SJCRH30 (cell line): ENCODE data around the gene DISC1. TPM values are rescaled to one million over a fixed set of nuclear protein-coding genes. Genes with fewer than 3 reads are reported as not detected.

Experiments
- DNase-seq, 2 experiments: peaks; one replicate each; pipeline ENCODE4 v3.0.0-alpha.2; 2015 to 2020
- H3K27ac ChIP-seq: fragments of 250-450 bp; sonication (Bioruptor Pico); 2 replicates; pipeline ENCODE4 v1.5.1; 2020; ENCODE audit warnings: mild to moderate bottlenecking, moderate library complexity
- H3K27me3 ChIP-seq: fragments of 250-450 bp; sonication (Bioruptor Pico); 2 replicates; pipeline ENCODE4 v1.5.1; 2020; ENCODE audit warnings: mild to moderate bottlenecking, moderate library complexity
- H3K36me3 ChIP-seq: fragments of 250-450 bp; sonication (Bioruptor Pico); 2 replicates; pipeline ENCODE4 v1.5.1; 2020; ENCODE audit warnings: mild to moderate bottlenecking, moderate library complexity
- H3K4me1 ChIP-seq: fragments of 250-450 bp; sonication (Bioruptor Pico); 2 replicates; pipeline ENCODE4 v1.5.1; 2020; ENCODE audit warnings: mild to moderate bottlenecking, moderate library complexity
- H3K4me3 ChIP-seq: fragments of 250-450 bp; sonication (Bioruptor Pico); 2 replicates; pipeline ENCODE4 v1.5.1; 2020; ENCODE audit warnings: mild to moderate bottlenecking, moderate library complexity
- H3K9me3 ChIP-seq: fragments of 250-450 bp; sonication (Bioruptor Pico); replicated peaks from 2 replicates; pipeline ENCODE4 v1.5.1; 2020; ENCODE audit warnings: mild to moderate bottlenecking, moderate library complexity
- total RNA-seq: library from RNA; depleted of rRNA; stranded (reverse); fragments of >200 nt; shearing (Covaris generic); gene quantifications from 2 replicates; pipeline ENCODE4 v1.2.3, GENCODE V29; 2014

Gene DISC1
- total RNA-seq, 1 experiment from 2014 or later: 5.3 TPM

- Histone ChIP-seq H3K4me3 (no peak overlapping the region), H3K36me3 (no peaks in the 10 kb centered on the region), H3K4me1 (peaks cover under 1% of the 10 kb centered on the region; the same call in 1 of the 2 replicates), H3K27me3 (no peaks in the 10 kb centered on the region), H3K27ac (no peak overlapping the region), H3K9me3 (no peaks in the 10 kb centered on the region)
- DNase-seq: no peak
Measured at GRCh38 chr1:231861541-231862481, 235.2 kb downstream of the DISC1 start.

GRCh38 chr1:231862611-231863010 is 236.0 kb downstream of the DISC1 start:
- Histone ChIP-seq H3K27me3 (no peaks in the 10 kb centered on the region), H3K4me1 (peaks cover 7% of the 10 kb centered on the region), H3K27ac (no peak overlapping the region), H3K4me3 (no peak overlapping the region), H3K9me3 (no peaks in the 10 kb centered on the region), H3K36me3 (no peaks in the 10 kb centered on the region)
- DNase-seq: no peak

- Histone ChIP-seq H3K27me3 (no peaks in the 10 kb centered on the region), H3K36me3 (no peaks in the 10 kb centered on the region), H3K4me1 (peaks cover 11% of the 10 kb centered on the region), H3K27ac (no peak overlapping the region), H3K4me3 (no peak overlapping the region), H3K9me3 (no peaks in the 10 kb centered on the region)
- DNase-seq: no peak
Measured at GRCh38 chr1:231865331-231865730, 238.7 kb downstream of the DISC1 start.

- H3K4me3 ChIP-seq: no peak overlapping the region
- no peaks in the 10 kb centered on the region for H3K9me3 ChIP-seq
- no peaks in the 10 kb centered on the region for H3K36me3 ChIP-seq
- no peaks in the 10 kb centered on the region for H3K27me3 ChIP-seq
- DNase-seq: peak; percentile 44 to 85
- H3K4me1 ChIP-seq: peaks cover 11% of the 10 kb centered on the region
- no peak overlapping the region for H3K27ac ChIP-seq
Measured at GRCh38 chr1:231866392-231867331, 240.1 kb downstream of the DISC1 start.

- Histone ChIP-seq H3K9me3 (no peaks in the 10 kb centered on the region), H3K36me3 (no peaks in the 10 kb centered on the region), H3K27ac (no peak overlapping the region), H3K4me1 (peaks cover 11% of the 10 kb centered on the region), H3K27me3 (no peaks in the 10 kb centered on the region), H3K4me3 (no peak overlapping the region)
- DNase-seq: peak in 1 of 2 experiments; percentile 22
Measured at GRCh38 chr1:231867607-231868006, 241.0 kb downstream of the DISC1 start.

- H3K27ac ChIP-seq: no peak overlapping the region
- H3K36me3 ChIP-seq: no peaks in the 10 kb centered on the region
- no peak for DNase-seq
- no peaks in the 10 kb centered on the region for H3K27me3 ChIP-seq
- peaks cover 11% of the 10 kb centered on the region for H3K4me1 ChIP-seq
- H3K4me3 ChIP-seq: no peak overlapping the region
- H3K9me3 ChIP-seq: no peaks in the 10 kb centered on the region
Measured at GRCh38 chr1:231869364-231869763, 242.8 kb downstream of the DISC1 start.

GRCh38 chr1:231871471-231871870 is 244.9 kb downstream of the DISC1 start:
- DNase-seq: no peak
- H3K9me3 ChIP-seq: no peaks in the 10 kb centered on the region
- H3K27me3 ChIP-seq: no peaks in the 10 kb centered on the region
- no peak overlapping the region for H3K4me3 ChIP-seq
- H3K36me3 ChIP-seq: no peaks in the 10 kb centered on the region
- H3K4me1 ChIP-seq: peaks cover 11% of the 10 kb centered on the region
- H3K27ac ChIP-seq: no peak overlapping the region

GRCh38 chr1:231871878-231872277 is 245.3 kb downstream of the DISC1 start:
- no peaks in the 10 kb centered on the region for H3K36me3 ChIP-seq
- H3K27me3 ChIP-seq: no peaks in the 10 kb centered on the region
- H3K4me1 ChIP-seq: peaks cover 10% of the 10 kb centered on the region
- H3K27ac ChIP-seq: no peak overlapping the region
- no peaks in the 10 kb centered on the region for H3K9me3 ChIP-seq
- H3K4me3 ChIP-seq: no peak overlapping the region
- DNase-seq: no peak

- no peaks in the 10 kb centered on the region for H3K36me3 ChIP-seq
- DNase-seq: no peak
- H3K4me1 ChIP-seq: peaks cover 5% of the 10 kb centered on the region
- no peaks in the 10 kb centered on the region for H3K9me3 ChIP-seq
- H3K27ac ChIP-seq: no peak overlapping the region
- H3K27me3 ChIP-seq: no peaks in the 10 kb centered on the region
- H3K4me3 ChIP-seq: no peak overlapping the region
Measured at GRCh38 chr1:231872461-231872910, 245.9 kb downstream of the DISC1 start.

- H3K4me3 ChIP-seq: no peak overlapping the region
- no peaks in the 10 kb centered on the region for H3K9me3 ChIP-seq
- DNase-seq: no peak
- H3K27ac ChIP-seq: no peak overlapping the region
- no peaks in the 10 kb centered on the region for H3K27me3 ChIP-seq
- no peaks in the 10 kb centered on the region for H3K36me3 ChIP-seq
- H3K4me1 ChIP-seq: no peaks in the 10 kb centered on the region
Measured at GRCh38 chr1:231878737-231879136, 252.1 kb downstream of the DISC1 start.

- no peak for DNase-seq
Measured at GRCh38 chr1:231879296-231879695, 252.7 kb downstream of the DISC1 start.

GRCh38 chr1:231882333-231882732 is 255.7 kb downstream of the DISC1 start:
- no peak for DNase-seq
- Histone ChIP-seq H3K27ac (no peak overlapping the region), H3K27me3 (no peaks in the 10 kb centered on the region)

More at GRCh38 chr1:231879296-231879695, 252.7 kb downstream of the DISC1 start:
- Histone ChIP-seq H3K27me3 (no peaks in the 10 kb centered on the region), H3K4me3 (no peak overlapping the region), H3K9me3 (no peaks in the 10 kb centered on the region), H3K27ac (no peak overlapping the region), H3K36me3 (no peaks in the 10 kb centered on the region), H3K4me1 (no peaks in the 10 kb centered on the region)

GRCh38 chr1:231882790-231883189 is 256.2 kb downstream of the DISC1 start:
- no peak for DNase-seq
- H3K36me3 ChIP-seq: no peaks in the 10 kb centered on the region

More at GRCh38 chr1:231882333-231882732, 255.7 kb downstream of the DISC1 start:
- H3K36me3 ChIP-seq: no peaks in the 10 kb centered on the region
- H3K9me3 ChIP-seq: no peaks in the 10 kb centered on the region; the same call in 1 of the 2 replicates
- peaks cover 17% of the 10 kb centered on the region for H3K4me1 ChIP-seq
- no peak overlapping the region for H3K4me3 ChIP-seq

GRCh38 chr1:231883382-231883781 is 256.8 kb downstream of the DISC1 start:
- no peaks in the 10 kb centered on the region; the same call in 1 of the 2 replicates for H3K9me3 ChIP-seq
- H3K36me3 ChIP-seq: no peaks in the 10 kb centered on the region
- H3K27ac ChIP-seq: no peak overlapping the region
- DNase-seq: no peak
- peaks cover 17% of the 10 kb centered on the region for H3K4me1 ChIP-seq
- H3K27me3 ChIP-seq: no peaks in the 10 kb centered on the region
- H3K4me3 ChIP-seq: no peak overlapping the region

More at GRCh38 chr1:231882790-231883189, 256.2 kb downstream of the DISC1 start:
- no peak overlapping the region for H3K27ac ChIP-seq
- H3K9me3 ChIP-seq: no peaks in the 10 kb centered on the region; the same call in 1 of the 2 replicates
- H3K27me3 ChIP-seq: no peaks in the 10 kb centered on the region
- H3K4me1 ChIP-seq: peaks cover 17% of the 10 kb centered on the region
- H3K4me3 ChIP-seq: no peak overlapping the region
